ENCODE data around the gene NKAIN2.

The NKAIN2 gene

GRCh38 chr6:124441450-124441849 is 637.8 kb downstream of the NKAIN2 start:
- H3K36me3 ChIP-seq (replicated peaks) = no peaks in the 10 kb centered on the region
- H3K27ac ChIP-seq = no peak overlapping the region
- H3K27me3 ChIP-seq (replicated peaks) = no peaks in the 10 kb centered on the region
- TF ChIP-seq, protein P1, sequence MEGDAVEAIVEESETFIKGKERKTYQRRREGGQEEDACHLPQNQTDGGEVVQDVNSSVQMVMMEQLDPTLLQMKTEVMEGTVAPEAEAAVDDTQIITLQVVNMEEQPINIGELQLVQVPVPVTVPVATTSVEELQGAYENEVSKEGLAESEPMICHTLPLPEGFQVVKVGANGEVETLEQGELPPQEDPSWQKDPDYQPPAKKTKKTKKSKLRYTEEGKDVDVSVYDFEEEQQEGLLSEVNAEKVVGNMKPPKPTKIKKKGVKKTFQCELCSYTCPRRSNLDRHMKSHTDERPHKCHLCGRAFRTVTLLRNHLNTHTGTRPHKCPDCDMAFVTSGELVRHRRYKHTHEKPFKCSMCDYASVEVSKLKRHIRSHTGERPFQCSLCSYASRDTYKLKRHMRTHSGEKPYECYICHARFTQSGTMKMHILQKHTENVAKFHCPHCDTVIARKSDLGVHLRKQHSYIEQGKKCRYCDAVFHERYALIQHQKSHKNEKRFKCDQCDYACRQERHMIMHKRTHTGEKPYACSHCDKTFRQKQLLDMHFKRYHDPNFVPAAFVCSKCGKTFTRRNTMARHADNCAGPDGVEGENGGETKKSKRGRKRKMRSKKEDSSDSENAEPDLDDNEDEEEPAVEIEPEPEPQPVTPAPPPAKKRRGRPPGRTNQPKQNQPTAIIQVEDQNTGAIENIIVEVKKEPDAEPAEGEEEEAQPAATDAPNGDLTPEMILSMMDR (IDR thresholded peaks at IDR 0.05; ENCODE audit: low read depth, low read length, missing control alignments) = no peak
- DNase-seq = no peak
- no peak overlapping the region for H3K4me3 ChIP-seq (ENCODE audit: low read depth, low read length)
- in situ Hi-C loops (cut with HindIII; ENCODE audit: low pct_ligation_motif_present, low sequenced_read_pairs) = no loop called here

GRCh38 chr6:124443541-124443940 is 639.9 kb downstream of the NKAIN2 start:
- DNase-seq = no peak
- no peaks in the 10 kb centered on the region for H3K27me3 ChIP-seq (replicated peaks)
- no peak overlapping the region for H3K27ac ChIP-seq
- H3K36me3 ChIP-seq (replicated peaks) = no peaks in the 10 kb centered on the region
- TF ChIP-seq, protein P1 (IDR thresholded peaks at IDR 0.05; ENCODE audit: low read depth, low read length, missing control alignments) = no peak
- no peak overlapping the region for H3K4me3 ChIP-seq (ENCODE audit: low read depth, low read length)
- in situ Hi-C loops (cut with HindIII; ENCODE audit: low pct_ligation_motif_present, low sequenced_read_pairs) = no loop called here

DNA sequence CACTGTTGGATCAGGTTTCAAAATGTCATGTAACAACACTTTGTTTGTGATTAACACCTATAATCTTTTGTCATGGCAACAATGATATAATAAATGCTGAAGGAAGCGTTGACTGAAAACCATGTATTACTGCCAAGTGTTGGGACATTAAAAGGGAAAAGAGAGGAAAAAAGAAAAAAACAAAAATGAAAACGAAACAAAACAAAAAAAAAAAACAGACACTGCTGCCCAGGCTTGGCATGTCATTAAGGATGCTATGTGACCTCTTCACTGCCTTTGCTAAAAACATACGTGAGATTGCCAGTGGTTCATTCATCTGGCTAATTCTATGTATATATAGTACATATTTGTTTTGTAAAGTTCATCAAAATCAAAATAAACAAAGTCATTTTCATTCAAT is 641.9 kb downstream of the NKAIN2 start:
- no peak overlapping the region for H3K4me3 ChIP-seq (ENCODE audit: low read depth, low read length)
- no peaks in the 10 kb centered on the region for H3K27me3 ChIP-seq (replicated peaks)
- no peak overlapping the region for H3K27ac ChIP-seq
- no peaks in the 10 kb centered on the region for H3K36me3 ChIP-seq (replicated peaks)
- in situ Hi-C loops (cut with HindIII; ENCODE audit: low pct_ligation_motif_present, low sequenced_read_pairs) = no loop called here
- no peak for DNase-seq
- TF ChIP-seq, protein P1 (IDR thresholded peaks at IDR 0.05; ENCODE audit: low read depth, low read length, missing control alignments) = no peak

DNA sequence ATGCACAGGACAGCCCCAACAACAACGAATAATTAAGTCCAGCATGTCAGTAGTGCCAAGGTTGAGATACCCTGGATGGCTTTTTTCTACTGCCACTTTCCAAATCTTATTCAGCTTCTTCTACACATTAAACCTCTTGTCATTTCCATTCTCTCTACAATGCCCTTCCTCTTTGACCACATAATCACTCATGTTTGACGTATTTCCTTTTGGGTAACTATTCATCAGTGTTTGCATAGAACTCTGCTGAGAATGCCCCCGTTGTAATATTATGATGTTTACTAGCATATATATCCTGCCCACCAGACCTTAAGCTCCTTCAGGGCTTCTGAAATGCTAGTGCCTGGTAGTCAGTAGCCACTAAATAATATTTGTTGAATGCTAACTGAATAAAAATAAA is 643.3 kb downstream of the NKAIN2 start:
- in situ Hi-C loops (cut with HindIII; ENCODE audit: low pct_ligation_motif_present, low sequenced_read_pairs) = no loop called here

DNA sequence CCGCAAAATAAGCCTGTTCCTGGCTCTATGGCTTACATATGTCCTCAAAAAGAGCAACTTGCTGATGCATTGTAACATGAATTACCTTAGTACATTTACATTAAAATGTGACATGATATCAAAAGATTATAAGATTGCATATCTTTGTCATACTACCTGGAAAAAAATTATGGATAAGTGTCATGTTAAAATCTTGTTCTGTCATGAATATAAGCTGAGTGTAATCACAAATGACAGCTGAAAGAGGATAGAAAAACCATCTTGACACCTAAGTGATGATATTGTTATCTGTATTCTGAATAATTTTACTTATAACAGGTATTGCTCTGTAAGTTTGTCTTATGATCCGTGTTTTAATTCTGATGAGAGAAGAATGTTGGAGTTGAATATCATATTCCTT is 655.6 kb downstream of the NKAIN2 start:
- no peak for DNase-seq
- TF ChIP-seq, protein P1 (IDR thresholded peaks at IDR 0.05; ENCODE audit: low read depth, low read length, missing control alignments) = no peak
- no peaks in the 10 kb centered on the region for H3K36me3 ChIP-seq (replicated peaks)
- H3K27ac ChIP-seq = no peak overlapping the region
- in situ Hi-C loops (cut with HindIII; ENCODE audit: low pct_ligation_motif_present, low sequenced_read_pairs) = no loop called here
- H3K27me3 ChIP-seq (replicated peaks) = no peaks in the 10 kb centered on the region
- no peak overlapping the region for H3K4me3 ChIP-seq (ENCODE audit: low read depth, low read length)

More for the DNA sequence above, 643.3 kb downstream of the NKAIN2 start:
- Histone ChIP-seq H3K27me3 (replicated peaks) (no peaks in the 10 kb centered on the region), H3K4me3 (ENCODE audit: low read depth, low read length) (no peak overlapping the region), H3K36me3 (replicated peaks) (no peaks in the 10 kb centered on the region), H3K27ac (no peak overlapping the region)
- DNase-seq = no peak
- TF ChIP-seq, protein P1 (IDR thresholded peaks at IDR 0.05; ENCODE audit: low read depth, low read length, missing control alignments) = no peak

- DNase-seq = no peak
- TF ChIP-seq, protein P1 (IDR thresholded peaks at IDR 0.05; ENCODE audit: low read depth, low read length, missing control alignments) = no peak
- H3K36me3 ChIP-seq (replicated peaks) = no peaks in the 10 kb centered on the region
- no peak overlapping the region for H3K4me3 ChIP-seq (ENCODE audit: low read depth, low read length)
- no peaks in the 10 kb centered on the region for H3K27me3 ChIP-seq (replicated peaks)
- in situ Hi-C loops (cut with HindIII; ENCODE audit: low pct_ligation_motif_present, low sequenced_read_pairs) = no loop called here
- no peak overlapping the region for H3K27ac ChIP-seq
Measured at GRCh38 chr6:124462750-124463149, 659.1 kb downstream of the NKAIN2 start.

Measured in brain microvascular endothelial cell (primary cell).